Measurements from ENCODE around the gene PDCD7.
"Not testable (repeated sequence)": the region's sequence is repeated elsewhere in the genome, so short reads cannot be mapped to it uniquely, and the experiment has no call there.

The PDCD7 gene

DNA sequence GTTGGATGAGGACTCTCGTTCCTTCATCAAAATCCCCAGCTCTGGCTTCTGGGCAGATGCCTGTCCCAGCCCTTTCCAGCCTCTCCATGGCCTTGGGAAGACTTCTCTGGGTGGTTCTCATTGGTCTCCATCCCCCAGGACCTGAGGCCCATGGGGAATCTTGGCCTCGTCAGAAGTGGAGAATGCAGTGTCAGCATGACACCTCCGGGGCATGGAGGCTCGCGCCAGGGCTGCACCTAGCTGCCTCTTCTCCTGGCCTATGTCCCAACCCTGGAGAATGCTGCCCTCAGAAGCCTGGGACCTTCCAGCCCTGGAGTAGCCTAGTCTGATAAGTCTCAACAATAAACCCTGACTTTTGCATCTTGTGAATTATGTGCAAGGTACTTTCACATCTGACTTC lies 54.0 kb downstream of the PDCD7 start:
- Histone ChIP-seq H3K4me1 (ENCODE audit: insufficient read depth, low read length) (peaks cover 39% of the 10 kb centered on the region), H3K9me3 (ENCODE audit: control insufficient read depth, insufficient read depth, low read length) (no peaks in the 10 kb centered on the region), H3K36me3 (ENCODE audit: insufficient read depth, low read length) (no peaks in the 10 kb centered on the region), H3K9ac (ENCODE audit: low read depth, low read length) (no peak overlapping the region)

DNA sequence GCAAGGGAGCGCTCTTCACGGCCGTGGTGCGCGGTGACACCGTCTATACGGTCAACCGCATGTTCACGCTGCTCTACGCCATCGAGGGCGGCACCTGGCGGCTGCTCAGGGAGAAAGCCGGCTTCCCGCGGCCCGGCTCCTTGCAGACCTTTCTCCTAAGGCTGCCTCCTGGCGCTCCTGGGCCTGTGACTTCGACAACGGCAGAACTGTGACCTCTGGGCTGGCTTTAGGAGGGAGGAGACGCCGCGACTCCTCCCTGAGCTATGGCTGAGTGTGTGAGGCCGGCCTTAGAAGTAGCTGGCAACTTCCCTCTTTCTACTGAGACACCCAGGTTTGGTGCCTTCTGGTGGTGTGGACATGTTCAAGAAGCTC lies 55.6 kb downstream of the PDCD7 start:
- peaks cover 2% of the 10 kb centered on the region for H3K9me3 ChIP-seq (ENCODE audit: control insufficient read depth, insufficient read depth, low read length)
- H3K36me3 ChIP-seq (ENCODE audit: insufficient read depth, low read length), result no peaks in the 10 kb centered on the region
- peaks cover 25% of the 10 kb centered on the region for H3K4me1 ChIP-seq (ENCODE audit: insufficient read depth, low read length)
- H3K9ac ChIP-seq (ENCODE audit: low read depth, low read length), result no peak overlapping the region

DNA sequence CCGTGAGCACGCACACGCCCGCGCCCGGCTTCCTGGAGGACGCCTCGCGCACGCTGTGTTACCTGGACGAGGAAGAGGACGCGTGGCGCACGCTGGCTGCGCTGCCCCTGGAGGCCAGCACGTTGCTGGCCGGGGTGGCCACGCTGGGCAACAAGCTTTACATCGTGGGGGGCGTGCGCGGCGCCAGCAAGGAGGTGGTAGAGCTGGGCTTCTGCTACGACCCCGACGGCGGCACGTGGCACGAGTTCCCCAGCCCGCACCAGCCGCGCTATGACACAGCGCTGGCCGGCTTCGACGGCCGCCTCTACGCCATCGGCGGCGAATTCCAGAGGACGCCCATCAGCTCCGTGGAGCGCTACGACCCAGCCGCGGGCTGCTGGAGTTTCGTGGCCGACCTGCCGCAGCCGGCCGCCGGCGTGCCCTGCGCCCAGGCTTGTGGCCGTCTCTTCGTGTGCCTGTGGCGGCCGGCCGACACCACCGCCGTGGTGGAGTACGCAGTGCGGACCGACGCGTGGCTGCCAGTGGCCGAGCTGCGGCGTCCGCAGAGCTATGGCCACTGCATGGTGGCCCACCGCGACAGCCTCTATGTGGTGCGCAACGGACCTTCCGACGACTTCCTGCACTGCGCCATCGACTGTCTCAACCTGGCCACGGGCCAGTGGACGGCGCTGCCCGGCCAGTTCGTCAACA lies 56.2 kb downstream of the PDCD7 start:
- Histone ChIP-seq H3K9me3 (ENCODE audit: control insufficient read depth, insufficient read depth, low read length) (peaks cover 5% of the 10 kb centered on the region), H3K36me3 (ENCODE audit: insufficient read depth, low read length) (no peaks in the 10 kb centered on the region), H3K9ac (ENCODE audit: low read depth, low read length) (no peak overlapping the region), H3K4me1 (ENCODE audit: insufficient read depth, low read length) (peaks cover 19% of the 10 kb centered on the region; the same call in 1 of the 2 replicates)

DNA sequence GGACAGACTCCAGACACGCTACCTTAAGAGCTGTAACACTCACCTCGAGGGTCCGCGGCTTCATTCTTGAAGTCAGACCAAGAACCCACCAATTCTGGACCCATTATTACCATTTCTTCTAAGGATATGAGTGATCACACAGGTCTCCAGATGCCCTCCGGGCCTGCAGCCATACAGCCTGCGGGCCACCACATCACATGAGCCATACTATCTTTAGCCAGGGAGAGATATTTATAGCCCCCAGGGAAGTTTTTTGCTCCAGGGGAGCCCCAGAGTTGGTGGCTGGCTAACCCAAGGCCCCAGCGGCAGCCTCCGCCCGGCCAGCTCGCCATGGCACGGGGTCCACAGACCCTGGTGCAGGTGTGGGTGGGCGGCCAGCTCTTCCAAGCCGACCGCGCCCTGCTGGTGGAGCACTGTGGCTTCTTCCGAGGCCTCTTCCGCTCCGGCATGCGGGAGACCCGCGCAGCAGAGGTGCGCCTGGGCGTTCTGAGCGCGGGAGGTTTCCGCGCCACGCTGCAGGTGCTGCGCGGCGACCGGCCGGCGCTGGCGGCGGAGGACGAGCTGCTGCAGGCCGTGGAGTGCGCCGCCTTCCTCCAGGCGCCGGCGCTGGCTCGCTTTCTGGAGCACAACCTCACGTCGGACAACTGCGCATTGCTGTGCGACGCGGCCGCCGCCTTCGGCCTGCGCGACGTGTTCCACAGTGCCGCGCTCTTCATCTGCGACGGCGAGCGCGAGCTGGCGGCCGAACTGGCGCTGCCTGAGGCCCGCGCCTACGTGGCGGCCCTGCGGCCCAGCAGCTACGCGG lies 56.9 kb downstream of the PDCD7 start, which contains the start of gene KBTBD13:
KBTBD13 (plus strand) TSS at position 261 of the 805 bp plus-strand sequence; CDS start at position 331, 70 bp downstream.
- Histone ChIP-seq H3K4me1 (ENCODE audit: insufficient read depth, low read length) (peaks cover 17% of the 10 kb centered on the region; the same call in 1 of the 2 replicates), H3K9ac (ENCODE audit: low read depth, low read length) (no peak within 1 kb of the TSS), H3K36me3 (ENCODE audit: insufficient read depth, low read length) (no peaks in the 10 kb centered on the region), H3K9me3 (ENCODE audit: control insufficient read depth, insufficient read depth, low read length) (peaks cover 5% of the 10 kb centered on the region)

DNA sequence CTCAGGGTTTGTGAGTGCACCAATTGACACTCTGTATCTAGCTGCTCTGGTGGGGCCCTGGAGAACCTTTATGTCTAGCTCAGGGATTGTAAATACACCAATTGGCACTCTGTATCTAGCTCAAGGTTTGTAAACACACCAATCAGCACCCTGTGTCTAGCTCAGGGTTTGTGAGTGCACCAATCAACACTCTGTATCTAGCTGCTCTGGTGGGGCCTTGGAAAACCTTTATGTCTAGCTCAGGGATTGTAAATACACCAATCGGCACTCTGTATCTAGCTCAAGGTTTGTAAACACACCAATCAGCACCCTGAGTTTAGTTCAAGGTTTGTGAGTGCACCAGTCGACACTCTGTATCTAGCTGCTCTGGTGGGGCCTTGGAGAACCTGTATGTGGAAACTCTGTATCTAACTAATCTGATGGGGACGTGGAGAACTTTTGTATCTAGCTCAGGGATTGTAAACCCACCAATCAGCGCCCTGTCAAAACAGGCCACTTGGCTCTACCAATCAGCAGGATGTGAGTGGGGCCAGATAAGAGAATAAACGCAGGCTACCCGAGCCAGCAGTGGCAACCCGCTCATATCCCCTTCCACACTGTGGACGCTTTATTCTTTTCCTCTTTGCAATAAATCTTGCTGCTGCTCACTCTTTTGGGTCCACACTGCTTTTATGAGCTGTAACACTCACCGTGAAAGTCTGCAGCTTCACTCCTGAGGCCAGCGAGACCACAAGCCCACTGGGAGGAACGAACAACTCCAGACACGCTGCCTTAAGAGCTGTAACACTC lies 57.8 kb downstream of the PDCD7 start:
- not testable (repeated sequence) for H3K9me3 ChIP-seq (ENCODE audit: control insufficient read depth, insufficient read depth, low read length); H3K9ac ChIP-seq (ENCODE audit: low read depth, low read length); H3K36me3 ChIP-seq (ENCODE audit: insufficient read depth, low read length)
- peaks cover 16% of the 10 kb centered on the region; the same call in 1 of the 2 replicates for H3K4me1 ChIP-seq (ENCODE audit: insufficient read depth, low read length)

DNA sequence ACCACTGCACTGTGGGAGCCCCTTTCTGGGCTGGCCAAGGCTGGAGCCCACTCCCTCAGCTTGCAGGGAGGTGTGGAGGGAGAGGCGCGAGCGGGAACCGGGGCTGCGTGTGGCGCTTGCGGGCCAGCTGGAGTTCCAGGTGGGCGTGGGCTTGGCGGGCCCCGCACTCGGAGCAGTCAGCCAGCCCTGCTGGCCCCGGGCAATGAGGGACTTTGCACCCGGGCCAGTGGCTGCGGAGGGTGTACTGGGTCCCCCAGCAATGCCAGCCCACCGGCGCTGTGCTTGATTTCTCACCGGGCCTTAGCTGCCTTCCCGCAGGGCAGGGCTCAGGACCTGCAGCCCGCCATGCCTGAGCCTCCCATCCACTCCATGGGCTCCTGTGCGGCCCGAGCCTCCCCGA lies 58.7 kb downstream of the PDCD7 start:
- H3K36me3 ChIP-seq (ENCODE audit: insufficient read depth, low read length); H3K9ac ChIP-seq (ENCODE audit: low read depth, low read length); H3K9me3 ChIP-seq (ENCODE audit: control insufficient read depth, insufficient read depth, low read length): not testable (repeated sequence)
- H3K4me1 ChIP-seq (ENCODE audit: insufficient read depth, low read length), result peaks cover 16% of the 10 kb centered on the region; the same call in 1 of the 2 replicates

DNA sequence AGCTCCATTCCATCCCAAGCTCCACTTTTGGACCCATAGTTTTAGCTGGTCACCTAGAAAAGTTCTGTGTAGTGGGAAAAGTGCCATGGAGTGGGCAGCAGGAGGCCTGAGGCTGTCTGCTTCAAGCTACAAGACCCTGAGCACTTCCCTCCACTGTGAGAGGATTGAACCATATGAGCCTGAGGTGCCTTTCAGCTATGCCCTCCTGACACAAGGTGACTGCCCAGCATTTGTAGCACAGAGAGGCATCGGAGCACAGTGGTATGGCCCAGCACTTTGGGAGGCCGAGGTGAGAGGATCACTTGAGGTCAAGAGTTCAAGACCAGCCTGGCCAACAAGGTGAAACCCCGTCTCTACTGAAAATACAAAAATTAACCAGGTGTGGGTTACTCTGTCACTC lies 61.0 kb downstream of the PDCD7 start:
- H3K9me3 ChIP-seq (ENCODE audit: control insufficient read depth, insufficient read depth, low read length), result peaks cover 5% of the 10 kb centered on the region

DNA sequence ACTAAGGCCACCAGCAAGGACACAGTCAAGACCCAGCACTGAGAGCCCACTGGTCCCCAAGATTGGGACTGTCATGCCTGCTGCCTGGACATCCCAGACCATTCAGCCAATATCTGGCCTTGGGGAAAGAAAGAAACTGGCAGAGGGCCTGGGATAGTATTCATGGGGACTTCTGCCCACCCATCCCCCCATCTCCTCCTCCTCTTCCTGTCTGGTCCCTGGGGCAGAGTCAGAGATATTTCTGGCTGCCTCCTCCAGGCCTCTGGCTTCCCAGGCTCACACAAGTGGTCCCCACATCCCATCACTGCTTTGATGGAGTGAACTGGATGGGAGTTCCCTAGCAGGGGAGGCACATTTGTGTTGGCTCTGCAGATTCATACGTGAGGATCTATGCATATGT lies 61.6 kb downstream of the PDCD7 start:
- no peaks in the 10 kb centered on the region for H3K36me3 ChIP-seq (ENCODE audit: insufficient read depth, low read length)
- no peak overlapping the region for H3K9ac ChIP-seq (ENCODE audit: low read depth, low read length)
- peaks cover 5% of the 10 kb centered on the region for H3K9me3 ChIP-seq (ENCODE audit: control insufficient read depth, insufficient read depth, low read length)
- peaks cover 9% of the 10 kb centered on the region; the same call in 1 of the 2 replicates for H3K4me1 ChIP-seq (ENCODE audit: insufficient read depth, low read length)

More for the DNA sequence above, 61.0 kb downstream of the PDCD7 start:
- Histone ChIP-seq H3K36me3 (ENCODE audit: insufficient read depth, low read length) (no peaks in the 10 kb centered on the region), H3K9ac (ENCODE audit: low read depth, low read length) (no peak overlapping the region), H3K4me1 (ENCODE audit: insufficient read depth, low read length) (peaks cover 9% of the 10 kb centered on the region; the same call in 1 of the 2 replicates)

DNA sequence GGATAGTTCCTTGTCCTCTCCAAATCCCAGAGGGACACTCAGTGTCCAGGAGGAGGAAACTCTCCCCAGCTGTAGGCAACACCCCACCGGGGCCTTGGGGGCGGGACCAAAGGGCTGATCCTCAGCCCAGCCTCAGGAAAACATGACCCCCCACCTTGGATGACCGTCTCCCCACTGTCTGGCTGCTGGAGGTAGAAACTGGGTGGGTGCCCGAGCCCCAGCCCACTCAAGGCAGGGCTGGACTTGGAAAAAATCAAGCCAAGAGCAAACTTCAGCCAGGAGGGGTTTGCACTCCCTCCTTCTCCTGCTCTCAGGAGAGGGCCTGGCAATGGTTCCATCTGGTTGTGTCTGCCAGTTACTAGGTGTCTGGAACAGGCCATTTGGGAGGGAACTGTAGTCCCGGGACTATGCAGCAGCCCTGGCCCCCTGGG lies 62.2 kb downstream of the PDCD7 start:
- Histone ChIP-seq H3K9me3 (ENCODE audit: control insufficient read depth, insufficient read depth, low read length) (peaks cover 5% of the 10 kb centered on the region), H3K9ac (ENCODE audit: low read depth, low read length) (no peak overlapping the region), H3K4me1 (ENCODE audit: insufficient read depth, low read length) (peaks cover 13% of the 10 kb centered on the region; the same call in 1 of the 2 replicates), H3K36me3 (ENCODE audit: insufficient read depth, low read length) (no peaks in the 10 kb centered on the region)

DNA sequence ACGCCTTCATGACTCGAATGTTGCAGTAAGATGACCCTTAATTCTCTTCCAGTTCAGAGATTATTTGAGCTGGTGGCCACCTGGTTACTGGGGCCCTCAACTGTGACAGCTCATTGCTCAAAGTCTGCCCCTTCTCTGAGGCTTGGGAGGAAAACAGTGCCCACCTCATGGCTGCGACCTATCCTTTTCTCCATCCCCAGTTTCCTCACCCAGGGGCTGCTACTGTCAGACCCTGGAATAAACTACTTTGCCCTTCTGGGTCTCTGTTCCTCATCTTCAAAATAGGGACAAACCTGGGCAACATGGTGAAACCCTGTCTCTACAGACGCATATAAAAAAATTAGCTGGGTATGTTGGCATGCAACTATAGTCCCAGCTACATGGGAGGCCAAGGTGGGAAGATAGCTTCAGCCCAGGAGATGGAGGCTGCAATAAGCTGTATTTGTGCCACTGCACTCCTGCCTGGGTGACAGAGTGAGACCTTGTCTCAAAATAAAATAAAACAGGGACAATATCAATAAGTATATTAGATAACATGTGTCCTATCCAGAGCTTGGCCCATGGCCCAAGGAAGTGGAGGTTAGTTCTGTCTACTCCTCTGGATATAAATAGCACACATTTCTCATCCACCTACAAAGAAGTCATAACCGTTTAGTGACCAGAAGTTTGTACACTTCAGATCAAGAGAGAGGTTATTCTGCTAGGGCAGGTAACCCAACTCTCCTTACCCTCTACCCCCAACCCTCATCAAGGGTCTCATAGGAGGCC lies 63.6 kb downstream of the PDCD7 start:
- H3K9ac ChIP-seq (ENCODE audit: low read depth, low read length), result no peak overlapping the region
- peaks cover 21% of the 10 kb centered on the region; the same call in 1 of the 2 replicates for H3K4me1 ChIP-seq (ENCODE audit: insufficient read depth, low read length)
- H3K36me3 ChIP-seq (ENCODE audit: insufficient read depth, low read length), result no peaks in the 10 kb centered on the region
- H3K9me3 ChIP-seq (ENCODE audit: control insufficient read depth, insufficient read depth, low read length), result peaks cover 5% of the 10 kb centered on the region

DNA sequence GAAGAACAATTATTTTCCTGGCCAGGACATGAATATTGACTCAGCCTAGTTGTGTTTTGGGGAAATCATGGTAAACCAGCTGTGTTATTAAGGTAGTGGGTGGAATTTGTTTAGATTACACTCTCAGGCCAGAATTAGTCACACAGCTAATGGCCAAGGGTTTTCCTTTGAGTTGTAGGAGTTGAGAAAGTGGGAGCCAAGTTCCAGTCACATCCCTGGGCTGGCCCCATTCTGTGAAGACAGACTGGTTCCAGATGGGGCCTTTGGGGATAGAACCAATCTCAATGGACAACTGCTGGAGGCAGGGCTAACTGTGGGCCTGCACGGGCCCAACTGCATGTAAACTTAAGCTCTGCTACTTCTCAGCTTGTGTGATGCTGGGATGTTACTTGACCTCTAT lies 64.4 kb downstream of the PDCD7 start:
- Histone ChIP-seq H3K36me3 (ENCODE audit: insufficient read depth, low read length) (no peaks in the 10 kb centered on the region; the same call in 1 of the 2 replicates), H3K9ac (ENCODE audit: low read depth, low read length) (no peak overlapping the region), H3K9me3 (ENCODE audit: control insufficient read depth, insufficient read depth, low read length) (peaks cover 5% of the 10 kb centered on the region), H3K4me1 (ENCODE audit: insufficient read depth, low read length) (peaks cover 21% of the 10 kb centered on the region; the same call in 1 of the 2 replicates)

DNA sequence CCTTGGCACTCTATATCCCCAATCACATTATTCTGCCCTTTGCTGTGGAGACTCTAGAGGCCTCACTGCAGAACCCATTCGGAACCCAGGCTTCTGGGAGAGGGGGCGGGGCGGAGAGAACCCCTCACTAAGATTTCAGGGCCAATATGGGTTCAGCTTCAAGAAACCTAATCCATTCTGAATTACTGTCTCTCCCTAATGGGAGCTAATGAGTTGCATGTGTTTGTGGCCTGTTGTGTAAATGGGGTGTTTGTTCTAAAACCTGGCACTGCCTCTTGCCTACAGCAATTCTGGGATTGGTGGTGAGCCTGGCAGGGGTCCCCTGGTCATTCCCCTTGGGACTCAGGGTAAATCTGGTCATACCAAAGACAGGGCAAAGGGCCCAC lies 65.2 kb downstream of the PDCD7 start:
- Histone ChIP-seq H3K4me1 (ENCODE audit: insufficient read depth, low read length) (peaks cover 21% of the 10 kb centered on the region; the same call in 1 of the 2 replicates), H3K36me3 (ENCODE audit: insufficient read depth, low read length) (no peaks in the 10 kb centered on the region; the same call in 1 of the 2 replicates), H3K9me3 (ENCODE audit: control insufficient read depth, insufficient read depth, low read length) (peaks cover 5% of the 10 kb centered on the region), H3K9ac (ENCODE audit: low read depth, low read length) (peak overlapping the region; percentile 74; the same call in 1 of the 2 replicates)

DNA sequence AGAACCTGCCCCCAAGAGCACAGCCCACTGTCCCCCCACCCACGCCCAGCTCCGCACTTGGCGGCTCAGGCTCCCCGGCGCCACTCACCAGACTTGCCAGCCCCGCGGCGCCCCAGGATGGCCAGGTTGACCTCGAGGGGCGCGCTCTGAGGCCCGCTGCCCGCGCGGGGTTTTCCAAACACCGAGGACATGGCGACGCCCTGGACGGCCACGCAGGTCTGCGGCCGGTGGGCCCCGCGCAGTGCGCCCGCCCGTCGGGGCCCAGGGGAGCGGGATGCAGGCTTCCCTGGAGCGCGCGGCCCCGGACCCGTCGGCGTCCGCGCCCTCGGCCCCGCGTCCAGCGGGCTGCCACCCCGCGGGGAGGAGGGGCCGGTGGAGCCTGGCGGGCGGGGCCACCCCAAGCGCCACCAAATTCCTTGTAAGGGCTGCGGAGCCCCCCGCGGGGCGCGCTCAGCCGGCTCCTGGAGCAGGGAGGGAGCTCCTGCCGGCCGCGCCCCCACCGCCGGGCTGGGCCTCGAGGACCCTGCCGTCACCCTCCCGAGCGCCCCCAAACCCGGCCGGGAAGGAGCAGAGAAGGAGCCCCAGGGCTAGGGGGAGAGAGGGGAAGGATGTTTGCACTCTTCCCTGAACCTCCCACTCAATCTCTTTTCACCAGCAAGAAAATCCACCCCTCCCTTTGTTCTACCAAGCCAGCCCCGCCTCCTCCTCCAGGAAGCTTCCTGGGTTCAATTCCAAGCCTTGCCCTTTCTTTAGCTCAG lies 65.8 kb downstream of the PDCD7 start, which contains the start of gene RASL12:
RASL12 (minus strand) TSS at position 347 of the 758 bp plus-strand sequence; CDS start at position 191, 156 bp downstream.
- Histone ChIP-seq H3K9me3 (ENCODE audit: control insufficient read depth, insufficient read depth, low read length) (0 out of 2 replicates have a peak, but pooled peaks cover 2% of the 10 kb centered on the region), H3K36me3 (ENCODE audit: insufficient read depth, low read length) (no peaks in the 10 kb centered on the region; the same call in 1 of the 2 replicates), H3K4me1 (ENCODE audit: insufficient read depth, low read length) (peaks cover 21% of the 10 kb centered on the region; the same call in 1 of the 2 replicates), H3K9ac (ENCODE audit: low read depth, low read length) (peak within 1 kb of the TSS; percentile 74)

Data from ES-I3 (cell line).